ENCODE results near the gene RHOBTB1. TPM values are rescaled to one million over a fixed set of nuclear protein-coding genes. Genes with fewer than 3 reads are reported as not detected.

RHOBTB1 gene
- total and polyA plus RNA-seq, 9 of the 15 experiments (the other 6 are each of a cell fraction or from before 2014, with no cell fraction given): 1.7 to 11.7 (median 9.3) TPM

DNA sequence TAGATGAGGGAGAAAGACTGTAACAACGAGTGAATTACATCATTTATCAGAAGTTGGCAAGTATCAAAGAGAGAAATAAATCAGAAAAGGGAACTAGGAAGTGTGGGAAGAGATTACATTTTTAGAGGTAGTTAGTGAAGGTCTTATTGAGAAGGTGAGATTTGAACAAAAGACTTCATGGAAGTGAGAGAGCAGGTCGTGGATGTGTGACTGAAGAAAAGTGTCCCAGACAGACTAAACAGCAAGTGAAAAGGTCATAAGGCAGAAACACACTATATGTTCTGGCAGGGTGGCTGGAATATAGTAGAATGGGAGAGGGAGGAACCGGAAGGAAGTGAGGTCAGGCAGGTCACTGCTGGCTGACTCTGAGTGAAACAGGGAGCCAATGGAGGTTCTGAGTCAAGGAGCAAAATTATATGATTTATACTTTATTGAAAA lies 35.7 kb upstream of the RHOBTB1 start (continued):
- TF ChIP-seq ZNF57 (CRISPR knock-in tag; IDR thresholded peaks at IDR 0.05) (no peak), RBM14 (IDR thresholded peaks at IDR 0.05; ENCODE audit: borderline replicate concordance, insufficient read depth, low read depth, low read length) (no peak), ETV6 (IDR thresholded peaks at IDR 0.05; ENCODE audit: borderline replicate concordance in 1 of 2, low read depth in 2 of 2, low read length in 1 of 2) (peak in 1 of 2 experiments; percentile 54; a peak in 2 of 4 replicates), ETV6 (CRISPR knock-in tag; IDR thresholded peaks at IDR 0.05; ENCODE audit: borderline replicate concordance) (no peak), GATA2 (CRISPR knock-in tag; IDR thresholded peaks at IDR 0.05) (no peak), ZNF589 (CRISPR knock-in tag; IDR thresholded peaks at IDR 0.05; ENCODE audit: low read depth) (no peak), MAFF (IDR thresholded peaks at IDR 0.05; ENCODE audit: low read length) (no peak), ZNF174 (CRISPR knock-in tag; IDR thresholded peaks at IDR 0.05) (no peak), CEBPB (tag; IDR thresholded peaks at IDR 0.05) (no peak), FOXP1 (CRISPR knock-in tag; IDR thresholded peaks at IDR 0.05) (no peak), POLR2A (conservative IDR thresholded peaks at IDR 0.05) (peak; percentile 42; the same call in 1 of the 2 replicates), MCM3 (IDR thresholded peaks at IDR 0.05) (no peak), CBFA2T2 (conservative IDR thresholded peaks at IDR 0.05) (no peak), RBM15 (IDR thresholded peaks at IDR 0.05; ENCODE audit: insufficient read depth, low read length) (no peak), TEAD2 (tag; IDR thresholded peaks at IDR 0.05) (no peak), PYGO2 (tag; IDR thresholded peaks at IDR 0.05) (peak; percentile 68), ZNF695 (CRISPR knock-in tag; IDR thresholded peaks at IDR 0.05) (no peak), HOXB6 (CRISPR knock-in tag; IDR thresholded peaks at IDR 0.05; ENCODE audit: borderline replicate concordance) (no peak), CXXC5 (CRISPR knock-in tag; IDR thresholded peaks at IDR 0.05) (peak; percentile 47)
- TF ChIP-seq, protein P1, sequence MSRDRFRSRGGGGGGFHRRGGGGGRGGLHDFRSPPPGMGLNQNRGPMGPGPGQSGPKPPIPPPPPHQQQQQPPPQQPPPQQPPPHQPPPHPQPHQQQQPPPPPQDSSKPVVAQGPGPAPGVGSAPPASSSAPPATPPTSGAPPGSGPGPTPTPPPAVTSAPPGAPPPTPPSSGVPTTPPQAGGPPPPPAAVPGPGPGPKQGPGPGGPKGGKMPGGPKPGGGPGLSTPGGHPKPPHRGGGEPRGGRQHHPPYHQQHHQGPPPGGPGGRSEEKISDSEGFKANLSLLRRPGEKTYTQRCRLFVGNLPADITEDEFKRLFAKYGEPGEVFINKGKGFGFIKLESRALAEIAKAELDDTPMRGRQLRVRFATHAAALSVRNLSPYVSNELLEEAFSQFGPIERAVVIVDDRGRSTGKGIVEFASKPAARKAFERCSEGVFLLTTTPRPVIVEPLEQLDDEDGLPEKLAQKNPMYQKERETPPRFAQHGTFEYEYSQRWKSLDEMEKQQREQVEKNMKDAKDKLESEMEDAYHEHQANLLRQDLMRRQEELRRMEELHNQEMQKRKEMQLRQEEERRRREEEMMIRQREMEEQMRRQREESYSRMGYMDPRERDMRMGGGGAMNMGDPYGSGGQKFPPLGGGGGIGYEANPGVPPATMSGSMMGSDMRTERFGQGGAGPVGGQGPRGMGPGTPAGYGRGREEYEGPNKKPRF (IDR thresholded peaks at IDR 0.05; ENCODE audit: low read depth, low read length): no peak
- TF ChIP-seq, protein P2, sequence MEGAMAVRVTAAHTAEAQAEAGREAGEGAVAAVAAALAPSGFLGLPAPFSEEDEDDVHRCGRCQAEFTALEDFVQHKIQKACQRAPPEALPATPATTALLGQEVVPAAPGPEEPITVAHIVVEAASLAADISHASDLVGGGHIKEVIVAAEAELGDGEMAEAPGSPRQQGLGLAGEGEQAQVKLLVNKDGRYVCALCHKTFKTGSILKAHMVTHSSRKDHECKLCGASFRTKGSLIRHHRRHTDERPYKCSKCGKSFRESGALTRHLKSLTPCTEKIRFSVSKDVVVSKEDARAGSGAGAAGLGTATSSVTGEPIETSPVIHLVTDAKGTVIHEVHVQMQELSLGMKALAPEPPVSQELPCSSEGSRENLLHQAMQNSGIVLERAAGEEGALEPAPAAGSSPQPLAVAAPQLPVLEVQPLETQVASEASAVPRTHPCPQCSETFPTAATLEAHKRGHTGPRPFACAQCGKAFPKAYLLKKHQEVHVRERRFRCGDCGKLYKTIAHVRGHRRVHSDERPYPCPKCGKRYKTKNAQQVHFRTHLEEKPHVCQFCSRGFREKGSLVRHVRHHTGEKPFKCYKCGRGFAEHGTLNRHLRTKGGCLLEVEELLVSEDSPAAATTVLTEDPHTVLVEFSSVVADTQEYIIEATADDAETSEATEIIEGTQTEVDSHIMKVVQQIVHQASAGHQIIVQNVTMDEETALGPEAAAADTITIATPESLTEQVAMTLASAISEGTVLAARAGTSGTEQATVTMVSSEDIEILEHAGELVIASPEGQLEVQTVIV (CRISPR knock-in tag; IDR thresholded peaks at IDR 0.05; ENCODE audit: borderline replicate concordance): no peak
- TF ChIP-seq, protein P3, sequence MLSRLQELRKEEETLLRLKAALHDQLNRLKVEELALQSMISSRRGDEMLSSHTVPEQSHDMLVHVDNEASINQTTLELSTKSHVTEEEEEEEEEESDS (CRISPR knock-in tag; IDR thresholded peaks at IDR 0.05): no peak
- TF ChIP-seq, protein P4, sequence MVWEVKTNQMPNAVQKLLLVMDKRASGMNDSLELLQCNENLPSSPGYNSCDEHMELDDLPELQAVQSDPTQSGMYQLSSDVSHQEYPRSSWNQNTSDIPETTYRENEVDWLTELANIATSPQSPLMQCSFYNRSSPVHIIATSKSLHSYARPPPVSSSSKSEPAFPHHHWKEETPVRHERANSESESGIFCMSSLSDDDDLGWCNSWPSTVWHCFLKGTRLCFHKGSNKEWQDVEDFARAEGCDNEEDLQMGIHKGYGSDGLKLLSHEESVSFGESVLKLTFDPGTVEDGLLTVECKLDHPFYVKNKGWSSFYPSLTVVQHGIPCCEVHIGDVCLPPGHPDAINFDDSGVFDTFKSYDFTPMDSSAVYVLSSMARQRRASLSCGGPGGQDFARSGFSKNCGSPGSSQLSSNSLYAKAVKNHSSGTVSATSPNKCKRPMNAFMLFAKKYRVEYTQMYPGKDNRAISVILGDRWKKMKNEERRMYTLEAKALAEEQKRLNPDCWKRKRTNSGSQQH (CRISPR knock-in tag; IDR thresholded peaks at IDR 0.05): 0 out of 2 replicates have a peak, but pooled peaks have one; percentile 45
- TF ChIP-seq, protein P5, sequence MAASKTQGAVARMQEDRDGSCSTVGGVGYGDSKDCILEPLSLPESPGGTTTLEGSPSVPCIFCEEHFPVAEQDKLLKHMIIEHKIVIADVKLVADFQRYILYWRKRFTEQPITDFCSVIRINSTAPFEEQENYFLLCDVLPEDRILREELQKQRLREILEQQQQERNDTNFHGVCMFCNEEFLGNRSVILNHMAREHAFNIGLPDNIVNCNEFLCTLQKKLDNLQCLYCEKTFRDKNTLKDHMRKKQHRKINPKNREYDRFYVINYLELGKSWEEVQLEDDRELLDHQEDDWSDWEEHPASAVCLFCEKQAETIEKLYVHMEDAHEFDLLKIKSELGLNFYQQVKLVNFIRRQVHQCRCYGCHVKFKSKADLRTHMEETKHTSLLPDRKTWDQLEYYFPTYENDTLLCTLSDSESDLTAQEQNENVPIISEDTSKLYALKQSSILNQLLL (CRISPR knock-in tag; IDR thresholded peaks at IDR 0.05; ENCODE audit: borderline replicate concordance): no peak

All from K562 (cell line).